ENCODE results near the gene HIVEP3.
"Not testable (repeated sequence)": the region's sequence is repeated elsewhere in the genome, so short reads cannot be mapped to it uniquely, and the experiment has no call there.

The HIVEP3 gene

GRCh38 chr1:41698916-41699860, 219.5 kb downstream of the HIVEP3 start:
- Histone ChIP-seq H3K18ac (ENCODE audit: low read length) (no peak overlapping the region), H3K4me1 (ENCODE audit: control insufficient read depth, low read depth, low read length) (no peaks in the 10 kb centered on the region), H2BK15ac (replicated peaks; ENCODE audit: low read depth) (no peak overlapping the region), H3K23ac (ENCODE audit: low read length) (no peak overlapping the region), H4K5ac (ENCODE audit: low read length) (no peak overlapping the region), H3K79me2 (ENCODE audit: control insufficient read depth, insufficient read depth, low read length) (no peaks in the 10 kb centered on the region), H3K4me3 (ENCODE audit: low read length) (no peak overlapping the region), H3K27ac (ENCODE audit: low read depth, low read length) (no peak overlapping the region), H3K79me1 (ENCODE audit: low read length) (no peaks in the 10 kb centered on the region), H3K27me3 (ENCODE audit: insufficient read depth, low read length, poor library complexity) (no peaks in the 10 kb centered on the region), H3K36me3 (ENCODE audit: control insufficient read depth, insufficient read depth, low read length) (no peaks in the 10 kb centered on the region), H3K9ac (ENCODE audit: low read length) (no peak overlapping the region), H3K4me2 (ENCODE audit: low read length) (no peak overlapping the region), H2AK5ac (ENCODE audit: low read length) (no peak overlapping the region), H3K4ac (ENCODE audit: low read depth, low read length) (no peak overlapping the region), H4K8ac (ENCODE audit: low read depth, low read length) (no peak overlapping the region), H3K56ac (ENCODE audit: low read length) (no peak overlapping the region), H2BK120ac (ENCODE audit: low read depth, low read length) (no peak overlapping the region), H2BK5ac (ENCODE audit: low read length) (no peak overlapping the region)
- DNase-seq: no peak
- no CpG with 5 or more reads among the region's 19 CpGs for WGBS (ENCODE audit: extremely low coverage, insufficient coverage, low lambda C conversion rate)

- DNase-seq: no peak
- Histone ChIP-seq H4K8ac (ENCODE audit: low read depth, low read length) (no peak overlapping the region), H3K18ac (ENCODE audit: low read length) (no peak overlapping the region), H4K5ac (ENCODE audit: low read length) (no peak overlapping the region), H3K56ac (ENCODE audit: low read length) (no peak overlapping the region), H3K4me2 (ENCODE audit: low read length) (no peak overlapping the region), H2BK120ac (ENCODE audit: low read depth, low read length) (no peak overlapping the region), H2AK5ac (ENCODE audit: low read length) (no peak overlapping the region), H3K79me1 (ENCODE audit: low read length) (no peaks in the 10 kb centered on the region), H3K36me3 (ENCODE audit: control insufficient read depth, insufficient read depth, low read length) (no peaks in the 10 kb centered on the region), H2BK15ac (replicated peaks; ENCODE audit: low read depth) (no peak overlapping the region), H2BK5ac (ENCODE audit: low read length) (no peak overlapping the region), H3K4ac (ENCODE audit: low read depth, low read length) (no peak overlapping the region), H3K4me1 (ENCODE audit: control insufficient read depth, low read depth, low read length) (no peaks in the 10 kb centered on the region), H3K4me3 (ENCODE audit: low read length) (no peak overlapping the region), H3K79me2 (ENCODE audit: control insufficient read depth, insufficient read depth, low read length) (no peaks in the 10 kb centered on the region), H3K27ac (ENCODE audit: low read depth, low read length) (no peak overlapping the region), H3K27me3 (ENCODE audit: insufficient read depth, low read length, poor library complexity) (no peaks in the 10 kb centered on the region), H3K23ac (ENCODE audit: low read length) (no peak overlapping the region), H3K9ac (ENCODE audit: low read length) (no peak overlapping the region)
- WGBS (ENCODE audit: extremely low coverage, insufficient coverage, low lambda C conversion rate): no CpG with 5 or more reads among the region's 9 CpGs
These were observed 222.3 kb downstream of the HIVEP3 start for GRCh38 chr1:41696381-41696780.

- no peaks in the 10 kb centered on the region for H3K4me1 ChIP-seq (ENCODE audit: control insufficient read depth, low read depth, low read length)
- H2BK15ac ChIP-seq (replicated peaks; ENCODE audit: low read depth): no peak overlapping the region
- no peak overlapping the region for H2BK5ac ChIP-seq (ENCODE audit: low read length)
- no peaks in the 10 kb centered on the region for H3K79me1 ChIP-seq (ENCODE audit: low read length)
- no peak overlapping the region for H2BK120ac ChIP-seq (ENCODE audit: low read depth, low read length)
- H3K56ac ChIP-seq (ENCODE audit: low read length): no peak overlapping the region
- no peaks in the 10 kb centered on the region for H3K79me2 ChIP-seq (ENCODE audit: control insufficient read depth, insufficient read depth, low read length)
- H3K4me3 ChIP-seq (ENCODE audit: low read length): no peak overlapping the region
- H3K36me3 ChIP-seq (ENCODE audit: control insufficient read depth, insufficient read depth, low read length): no peaks in the 10 kb centered on the region
- H3K4ac ChIP-seq (ENCODE audit: low read depth, low read length): no peak overlapping the region
- no peak overlapping the region for H3K27ac ChIP-seq (ENCODE audit: low read depth, low read length)
- no peaks in the 10 kb centered on the region for H3K27me3 ChIP-seq (ENCODE audit: insufficient read depth, low read length, poor library complexity)
- DNase-seq: no peak
- no peak overlapping the region for H4K8ac ChIP-seq (ENCODE audit: low read depth, low read length)
- H3K9ac ChIP-seq (ENCODE audit: low read length): no peak overlapping the region
- H2AK5ac ChIP-seq (ENCODE audit: low read length): no peak overlapping the region
- H3K18ac ChIP-seq (ENCODE audit: low read length): no peak overlapping the region
- H3K4me2 ChIP-seq (ENCODE audit: low read length): no peak overlapping the region
- no peak overlapping the region for H4K5ac ChIP-seq (ENCODE audit: low read length)
- WGBS (ENCODE audit: extremely low coverage, insufficient coverage, low lambda C conversion rate): no CpG with 5 or more reads among the region's 3 CpGs
- H3K23ac ChIP-seq (ENCODE audit: low read length): no peak overlapping the region
These were observed 223.5 kb downstream of the HIVEP3 start for GRCh38 chr1:41695118-41695745.

- not testable (repeated sequence) for H3K4me3 ChIP-seq (ENCODE audit: low read length); H3K4me1 ChIP-seq (ENCODE audit: control insufficient read depth, low read depth, low read length); H2BK120ac ChIP-seq (ENCODE audit: low read depth, low read length); H2BK5ac ChIP-seq (ENCODE audit: low read length); H3K36me3 ChIP-seq (ENCODE audit: control insufficient read depth, insufficient read depth, low read length); H3K56ac ChIP-seq (ENCODE audit: low read length); H3K79me1 ChIP-seq (ENCODE audit: low read length); H4K8ac ChIP-seq (ENCODE audit: low read depth, low read length); H2AK5ac ChIP-seq (ENCODE audit: low read length); H3K9ac ChIP-seq (ENCODE audit: low read length); H3K18ac ChIP-seq (ENCODE audit: low read length); H3K27ac ChIP-seq (ENCODE audit: low read depth, low read length); H3K27me3 ChIP-seq (ENCODE audit: insufficient read depth, low read length, poor library complexity); H4K5ac ChIP-seq (ENCODE audit: low read length); DNase-seq; H3K4ac ChIP-seq (ENCODE audit: low read depth, low read length); H3K23ac ChIP-seq (ENCODE audit: low read length); H3K79me2 ChIP-seq (ENCODE audit: control insufficient read depth, insufficient read depth, low read length); H3K4me2 ChIP-seq (ENCODE audit: low read length); H2BK15ac ChIP-seq (replicated peaks; ENCODE audit: low read depth)
- no CpG with 5 or more reads among the region's 10 CpGs for WGBS (ENCODE audit: extremely low coverage, insufficient coverage, low lambda C conversion rate)
These were observed 226.8 kb downstream of the HIVEP3 start for GRCh38 chr1:41691966-41692365.

GRCh38 chr1:41691424-41691823, 227.3 kb downstream of the HIVEP3 start:
- H3K79me2 ChIP-seq (ENCODE audit: control insufficient read depth, insufficient read depth, low read length): no peaks in the 10 kb centered on the region
- no peak overlapping the region for H3K9ac ChIP-seq (ENCODE audit: low read length)
- H3K4me3 ChIP-seq (ENCODE audit: low read length): no peak overlapping the region
- no peak overlapping the region for H2BK15ac ChIP-seq (replicated peaks; ENCODE audit: low read depth)
- no peak overlapping the region for H3K18ac ChIP-seq (ENCODE audit: low read length)
- H3K27me3 ChIP-seq (ENCODE audit: insufficient read depth, low read length, poor library complexity): no peaks in the 10 kb centered on the region
- H3K4me1 ChIP-seq (ENCODE audit: control insufficient read depth, low read depth, low read length): no peaks in the 10 kb centered on the region
- H2BK120ac ChIP-seq (ENCODE audit: low read depth, low read length): no peak overlapping the region
- no peak overlapping the region for H3K56ac ChIP-seq (ENCODE audit: low read length)
- H3K36me3 ChIP-seq (ENCODE audit: control insufficient read depth, insufficient read depth, low read length): no peaks in the 10 kb centered on the region
- no peak overlapping the region for H3K4ac ChIP-seq (ENCODE audit: low read depth, low read length)
- H3K79me1 ChIP-seq (ENCODE audit: low read length): no peaks in the 10 kb centered on the region
- no peak overlapping the region for H3K27ac ChIP-seq (ENCODE audit: low read depth, low read length)
- no peak for DNase-seq
- no peak overlapping the region for H4K5ac ChIP-seq (ENCODE audit: low read length)
- no peak overlapping the region for H3K23ac ChIP-seq (ENCODE audit: low read length)
- no peak overlapping the region for H2AK5ac ChIP-seq (ENCODE audit: low read length)
- no peak overlapping the region for H3K4me2 ChIP-seq (ENCODE audit: low read length)
- no CpG with 5 or more reads among the region's 2 CpGs for WGBS (ENCODE audit: extremely low coverage, insufficient coverage, low lambda C conversion rate)
- H2BK5ac ChIP-seq (ENCODE audit: low read length): no peak overlapping the region
- H4K8ac ChIP-seq (ENCODE audit: low read depth, low read length): no peak overlapping the region
